NT2/D1 (cell line): Measurements from ENCODE around the gene PPP1R37.
A peak's percentile ranks its signal among the peaks of the same experiment; 100 is the strongest.
"Not testable (repeated sequence)": the region's sequence is repeated elsewhere in the genome, so short reads cannot be mapped to it uniquely, and the experiment has no call there.

ENCODE experiments used
- DNase-seq: peaks from one replicate; pipeline ENCODE4 v3.0.0-alpha.2; 2011; ENCODE audit warnings: low read depth, low spot score
- H3K27me3 ChIP-seq: 2 replicates; pipeline ENCODE4 v1.6.0; 2011; ENCODE audit warnings: mild to moderate bottlenecking; ENCODE audit not compliant: insufficient read length, insufficient read depth
- H3K36me3 ChIP-seq: 2 replicates; pipeline ENCODE4 v1.6.1; 2011; ENCODE audit warnings: mild to moderate bottlenecking, low read length, mixed read lengths; ENCODE audit not compliant: insufficient read depth, insufficient read length
- H3K4me1 ChIP-seq: 2 replicates; pipeline ENCODE4 v1.5.1; 2011; ENCODE audit not compliant: insufficient read depth, insufficient read length
- H3K4me3 ChIP-seq: 2 replicates; pipeline ENCODE4 v1.5.1; 2011; ENCODE audit warnings: low read depth; ENCODE audit not compliant: insufficient read length
- H3K9ac ChIP-seq: 2 replicates; pipeline ENCODE4 v1.6.0; 2011; ENCODE audit warnings: low read depth; ENCODE audit not compliant: insufficient read length
- H3K9me3 ChIP-seq: 2 replicates; pipeline ENCODE4 v1.5.1; 2011; ENCODE audit warnings: mild to moderate bottlenecking, low read length; ENCODE audit not compliant: insufficient read depth
- SUZ12 ChIP-seq: IDR thresholded peaks from 2 replicates; pipeline ENCODE4 v1.6.1; 2011; ENCODE audit not compliant: insufficient read length, insufficient read depth; ENCODE audit errors: extremely low read depth
- YY1 ChIP-seq: IDR thresholded peaks from 2 replicates; pipeline ENCODE4 v1.6.1; 2011; ENCODE audit not compliant: insufficient read length, insufficient read depth
- ZNF274 ChIP-seq: IDR thresholded peaks from 2 replicates; pipeline ENCODE4 v1.6.1; 2011; ENCODE audit warnings: mild to moderate bottlenecking, low read depth, low read length

Gene PPP1R37

DNA sequence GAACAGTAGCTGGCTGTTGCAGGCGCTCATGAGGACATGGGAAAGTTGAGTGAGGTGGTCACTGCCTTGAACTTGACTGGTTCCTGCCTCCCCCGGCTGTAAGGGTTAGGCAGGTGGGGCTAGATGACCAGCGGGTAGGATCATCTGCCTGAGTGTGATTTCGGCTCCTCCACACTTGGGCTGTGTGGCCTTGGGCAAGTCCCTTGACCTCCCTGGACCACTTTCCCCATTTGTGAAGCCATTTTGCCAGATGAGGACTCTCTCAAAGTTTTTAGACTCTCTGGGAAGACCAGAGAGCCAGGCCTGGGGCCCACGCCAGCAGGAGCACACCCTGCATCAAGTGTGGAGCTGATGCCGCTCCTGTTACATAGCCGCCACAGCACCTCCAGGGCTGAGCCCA is 9.5 kb downstream of the PPP1R37 start:
- no peaks in the 10 kb centered on the region for H3K27me3 ChIP-seq
- H3K9me3 ChIP-seq: no peaks in the 10 kb centered on the region
- peaks cover 28% of the 10 kb centered on the region for H3K4me1 ChIP-seq
- H3K36me3 ChIP-seq: peaks cover 26% of the 10 kb centered on the region
- H3K9ac ChIP-seq: no peak overlapping the region
- TF ChIP-seq ZNF274 (no peak), SUZ12 (no peak), YY1 (no peak)
- DNase-seq: no peak
- no peak overlapping the region for H3K4me3 ChIP-seq

DNA sequence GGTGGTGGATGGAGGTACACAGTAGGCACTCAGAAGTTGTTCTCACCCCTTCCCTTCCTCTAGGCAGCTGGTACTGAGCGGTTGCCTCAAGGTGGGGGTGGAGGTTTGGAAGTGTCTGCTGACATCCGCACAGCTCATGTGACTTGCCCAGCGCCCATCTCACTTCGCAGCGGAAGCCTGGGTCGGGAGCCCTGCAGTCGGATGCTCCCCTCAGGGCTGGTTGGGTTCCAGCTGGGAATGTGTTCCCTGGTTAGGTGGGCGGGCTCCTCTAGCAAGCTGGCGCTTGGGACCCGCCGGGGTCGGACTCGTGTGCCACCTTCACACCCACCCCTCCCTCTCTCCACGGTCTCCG is 10.2 kb downstream of the PPP1R37 start:
- TF ChIP-seq YY1 (no peak), SUZ12 (no peak), ZNF274 (no peak)
- Histone ChIP-seq H3K36me3 (peaks cover 26% of the 10 kb centered on the region), H3K27me3 (no peaks in the 10 kb centered on the region), H3K4me1 (peaks cover 21% of the 10 kb centered on the region), H3K9me3 (no peaks in the 10 kb centered on the region), H3K9ac (peak overlapping the region; percentile 32), H3K4me3 (no peak overlapping the region)
- no peak for DNase-seq

DNA sequence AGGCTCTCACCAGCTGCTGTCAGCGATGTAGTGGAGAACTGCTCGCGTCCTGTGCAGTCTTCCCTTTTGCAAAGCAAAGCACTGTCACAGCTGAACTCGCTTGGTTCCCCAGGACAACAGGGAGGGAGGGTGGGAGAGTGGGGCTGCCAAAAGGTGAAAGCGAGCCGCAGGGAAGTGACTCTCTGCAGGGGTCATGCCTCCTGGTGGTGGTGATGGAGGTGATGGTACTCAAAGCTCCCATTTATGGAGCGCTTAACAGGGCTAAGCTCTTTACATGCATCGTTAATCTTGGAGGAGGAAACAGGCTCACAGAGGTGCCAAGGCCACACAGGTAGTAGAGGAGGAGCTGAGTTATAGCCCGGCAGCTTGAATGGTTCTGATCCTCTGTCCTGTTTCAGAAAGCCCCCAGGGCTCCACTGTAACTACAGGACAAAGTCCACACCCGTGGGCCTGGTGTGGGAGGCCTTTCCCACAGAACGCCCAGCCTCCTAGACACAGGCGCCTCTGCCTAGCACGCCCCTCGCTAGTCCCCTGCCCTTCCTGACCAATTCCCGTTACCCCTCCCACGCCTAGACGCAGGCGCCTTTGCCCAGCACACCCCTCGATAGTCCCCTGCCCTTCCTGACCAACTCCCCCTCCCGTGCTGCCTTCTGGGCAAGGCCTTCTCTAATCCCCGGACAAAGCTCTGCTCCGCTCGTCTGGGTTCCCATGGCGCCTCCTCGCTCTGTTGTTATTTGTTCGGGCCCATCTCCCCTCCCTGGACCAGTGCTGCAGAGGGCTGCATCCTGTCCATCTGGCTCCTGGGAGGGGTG is 10.7 kb downstream of the PPP1R37 start:
- H3K9me3 ChIP-seq: no peaks in the 10 kb centered on the region
- H3K4me1 ChIP-seq: peaks cover 16% of the 10 kb centered on the region
- H3K4me3 ChIP-seq: no peak overlapping the region
- no peak for DNase-seq
- H3K9ac ChIP-seq: no peak overlapping the region
- no peak for TF ChIP-seq SUZ12
- TF ChIP-seq YY1: no peak
- TF ChIP-seq ZNF274: no peak
- H3K27me3 ChIP-seq: no peaks in the 10 kb centered on the region
- H3K36me3 ChIP-seq: peaks cover 26% of the 10 kb centered on the region

DNA sequence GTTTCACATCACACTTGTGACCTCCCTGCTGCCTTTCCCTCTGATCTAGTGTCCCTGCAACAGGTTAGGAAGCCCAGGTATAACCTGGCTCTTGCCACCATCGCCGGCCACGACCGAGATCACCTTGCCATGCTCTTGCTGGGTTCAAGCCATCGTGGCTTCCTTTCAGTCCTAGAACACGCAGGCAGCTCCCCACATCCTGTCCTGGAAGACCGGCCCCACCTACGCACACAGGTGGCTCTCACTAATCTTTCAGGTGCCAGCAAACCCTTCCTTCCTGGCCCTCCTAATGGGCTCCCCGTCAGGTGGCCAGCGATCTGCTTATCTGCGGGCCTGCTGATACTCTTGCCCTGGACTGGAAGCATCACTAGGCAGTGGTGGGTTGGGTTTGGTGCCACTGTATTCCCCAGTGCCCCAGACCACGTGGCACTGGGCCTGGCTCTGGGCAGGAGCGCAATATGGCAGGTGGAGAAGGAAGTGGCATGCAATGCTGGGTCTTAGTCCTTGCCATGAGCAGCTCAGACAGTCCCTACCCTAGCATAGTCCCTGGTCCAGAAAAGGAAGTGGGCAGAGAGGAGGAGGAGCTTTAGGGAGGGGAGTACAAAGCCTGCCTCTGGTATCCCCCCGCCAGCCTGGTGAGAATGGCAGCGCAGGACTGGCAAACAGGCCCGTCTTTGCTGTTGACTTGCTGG is 11.8 kb downstream of the PPP1R37 start:
- DNase-seq: no peak
- H3K9me3 ChIP-seq: no peaks in the 10 kb centered on the region
- peaks cover 14% of the 10 kb centered on the region for H3K4me1 ChIP-seq
- TF ChIP-seq ZNF274 (no peak), YY1 (no peak)
- no peak overlapping the region for H3K9ac ChIP-seq
- H3K27me3 ChIP-seq: no peaks in the 10 kb centered on the region
- peaks cover 17% of the 10 kb centered on the region for H3K36me3 ChIP-seq
- no peak overlapping the region for H3K4me3 ChIP-seq

DNA sequence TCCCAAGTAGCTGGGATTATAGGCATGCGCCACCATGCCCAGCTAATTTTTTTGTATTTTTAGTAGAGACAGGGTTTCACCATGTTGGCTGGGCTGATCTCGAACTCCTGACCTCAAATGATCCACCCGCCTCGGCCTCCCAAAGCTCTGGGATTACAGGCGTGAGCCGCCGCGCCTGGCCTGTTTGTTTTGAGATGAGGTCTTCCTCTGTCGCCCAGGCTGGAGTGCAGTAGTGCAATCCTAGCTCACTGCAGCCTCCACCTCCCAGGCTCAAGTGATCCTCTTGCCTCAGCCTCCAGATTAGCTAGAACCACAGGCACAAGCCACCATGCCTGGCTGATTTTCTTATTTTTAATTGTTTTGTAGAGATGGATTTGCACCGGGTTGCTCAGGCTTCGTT is 13.4 kb downstream of the PPP1R37 start:
- not testable (repeated sequence) for H3K9ac ChIP-seq, DNase-seq, H3K27me3 ChIP-seq, H3K4me3 ChIP-seq, H3K9me3 ChIP-seq, H3K36me3 ChIP-seq
- peaks cover 12% of the 10 kb centered on the region for H3K4me1 ChIP-seq

DNA sequence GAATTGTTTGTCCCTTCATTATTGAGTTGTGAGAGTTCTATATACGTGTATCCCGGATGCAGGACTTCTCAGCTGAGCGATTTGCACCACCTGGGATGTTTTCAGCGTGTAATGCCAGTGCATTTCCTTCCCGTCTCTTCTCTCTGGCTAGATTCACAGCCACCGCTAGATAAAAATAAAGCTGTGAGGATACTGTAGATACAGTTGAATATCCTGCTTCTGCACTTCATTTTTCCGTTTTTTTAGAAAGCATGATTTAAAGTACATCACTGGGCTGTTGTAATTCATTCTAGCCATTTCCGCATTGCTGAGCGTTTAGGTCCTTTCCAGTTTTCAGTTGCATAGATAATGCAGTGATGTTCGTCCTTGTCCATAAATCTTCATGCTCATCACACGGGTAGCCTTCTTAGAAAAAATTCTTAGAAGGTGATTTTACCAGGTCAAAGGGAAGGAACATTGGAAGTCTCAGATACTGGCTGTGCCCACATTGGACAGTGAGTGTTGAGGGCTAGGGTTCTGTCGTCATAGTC is 14.7 kb downstream of the PPP1R37 start:
- no peaks in the 10 kb centered on the region for H3K9me3 ChIP-seq
- peaks cover 11% of the 10 kb centered on the region for H3K4me1 ChIP-seq
- no peak overlapping the region for H3K9ac ChIP-seq
- TF ChIP-seq YY1: no peak
- TF ChIP-seq ZNF274: no peak
- no peak for TF ChIP-seq SUZ12
- H3K27me3 ChIP-seq: no peaks in the 10 kb centered on the region
- no peak for DNase-seq
- peaks cover 4% of the 10 kb centered on the region for H3K36me3 ChIP-seq
- no peak overlapping the region for H3K4me3 ChIP-seq

DNA sequence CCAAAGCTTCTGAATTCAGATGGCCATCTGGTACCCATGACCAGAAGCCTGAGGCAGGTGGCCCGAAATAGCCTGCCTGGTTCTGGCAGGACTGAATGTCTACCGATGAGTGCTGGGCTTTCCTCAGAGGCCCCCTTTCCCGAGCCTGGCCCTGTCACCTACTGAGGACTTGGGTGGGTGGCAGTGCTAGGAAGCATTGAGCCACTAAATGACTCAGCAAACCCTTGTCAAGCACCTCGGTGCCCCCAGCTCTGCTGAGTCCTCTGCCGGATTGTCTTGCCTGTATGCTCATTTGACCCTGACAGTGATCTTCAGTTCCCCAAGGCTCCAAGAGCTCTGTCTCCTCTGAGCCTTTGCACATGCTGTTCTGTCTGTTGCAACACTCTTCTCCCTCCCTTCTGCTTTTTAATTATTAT is 17.9 kb downstream of the PPP1R37 start:
- no peaks in the 10 kb centered on the region for H3K9me3 ChIP-seq
- H3K4me1 ChIP-seq: peaks cover 9% of the 10 kb centered on the region
- no peak overlapping the region for H3K4me3 ChIP-seq
- no peak overlapping the region for H3K9ac ChIP-seq
- no peak for DNase-seq
- no peak for TF ChIP-seq SUZ12
- TF ChIP-seq YY1: no peak
- no peak for TF ChIP-seq ZNF274
- peaks cover 9% of the 10 kb centered on the region for H3K36me3 ChIP-seq
- H3K27me3 ChIP-seq: no peaks in the 10 kb centered on the region
